Measurements from ENCODE around the gene MEI4. TPM values are rescaled to one million over a fixed set of nuclear protein-coding genes. Genes with fewer than 3 reads are reported as not detected.

MEI4 gene
- total RNA-seq, 1 experiment from 2014 or later, result not detected

DNA sequence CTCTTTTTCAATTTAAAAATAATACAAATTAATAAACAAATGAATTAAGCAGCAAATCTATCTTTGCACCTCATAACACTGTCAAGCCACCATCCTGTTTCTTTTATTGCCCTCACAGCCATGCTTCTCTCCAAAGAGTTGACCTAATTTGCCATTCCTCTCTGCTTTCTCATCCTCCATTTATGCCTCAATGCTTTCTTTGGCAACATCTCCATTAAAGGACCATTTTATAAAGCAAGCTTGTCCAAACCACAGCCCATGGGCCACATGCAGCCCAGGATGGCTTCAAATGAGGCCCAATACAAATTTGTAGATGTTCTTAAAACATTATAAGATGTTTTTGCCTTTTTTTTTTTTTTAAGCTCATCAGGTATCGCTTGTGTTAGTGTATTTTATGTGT, 26.4 kb upstream of the MEI4 start (continued):
- no peak for TF ChIP-seq REST (IDR thresholded peaks at IDR 0.05; ENCODE audit: low read depth)
- TF ChIP-seq CBX3 (IDR thresholded peaks at IDR 0.05; ENCODE audit: low read depth), result no peak
- TF ChIP-seq ZFX (IDR thresholded peaks at IDR 0.05), result no peak
- no peak for TF ChIP-seq POLR2AphosphoS5 (IDR thresholded peaks at IDR 0.05; ENCODE audit: low read depth, low read length)
- TF ChIP-seq SRF (IDR thresholded peaks at IDR 0.05; ENCODE audit: low read depth), result no peak

DNA sequence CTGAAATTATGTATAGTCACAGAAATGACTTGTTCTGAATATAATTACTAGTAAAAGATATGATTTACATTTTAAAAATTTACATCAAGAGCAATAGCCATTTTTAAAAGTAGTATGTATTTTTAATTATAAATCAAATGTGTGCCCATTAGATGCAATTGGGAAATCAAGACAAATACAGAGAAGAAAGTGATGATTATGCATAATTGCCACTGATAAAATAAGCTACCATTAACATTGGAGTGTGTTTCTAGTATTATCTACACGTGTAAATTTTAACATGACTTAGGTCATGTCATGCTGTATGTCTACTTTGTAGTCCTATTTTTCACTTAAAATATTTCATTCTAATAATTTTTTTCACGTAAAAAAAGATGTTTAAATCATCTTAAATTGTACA, 22.8 kb upstream of the MEI4 start:
- ChIA-PET CTCF (interaction anchor here (0.6 kb wide), 1 partner anchor 10 kb away, joined by 3 read pairs; no protein-coding TSS in a partner anchor), RAD21 (ENCODE audit: low non-redundant PET in 1 of 2, low total read pairs in 2 of 2, uncharacterized antibody in 2 of 2, unreplicated experiment in 2 of 2) (no interaction called here)

More for the DNA sequence above, 22.8 kb upstream of the MEI4 start:
- no peaks in the 10 kb centered on the region for H3K9me2 ChIP-seq (ENCODE audit: insufficient read depth)
- no TSS peak for BruUV-seq (replicated peaks)
- H3K27me3 ChIP-seq (ENCODE audit: insufficient read depth, low read length), result no peaks in the 10 kb centered on the region
- H3K4me2 ChIP-seq (ENCODE audit: low read length), result no peak overlapping the region
- no peak overlapping the region for H3K27ac ChIP-seq (ENCODE audit: low read depth, low read length)
- ATAC-seq (no peak), DNase-seq (ENCODE audit: low read depth, low spot score) (no peak)
- TF ChIP-seq EZH2phosphoT487 (IDR thresholded peaks at IDR 0.05; ENCODE audit: borderline replicate concordance) (no peak), POLR2A (IDR thresholded peaks at IDR 0.05; ENCODE audit: borderline replicate concordance, extremely low read depth, insufficient read depth, insufficient read length) (no peak), ZFX (IDR thresholded peaks at IDR 0.05) (no peak), FOSL1 (IDR thresholded peaks at IDR 0.05; ENCODE audit: low read depth) (no peak), RAD21 (IDR thresholded peaks at IDR 0.05; ENCODE audit: low read depth) (no peak), SIN3A (IDR thresholded peaks at IDR 0.05; ENCODE audit: low read depth) (no peak), EZH2 (IDR thresholded peaks at IDR 0.05) (no peak), ZBTB33 (IDR thresholded peaks at IDR 0.05; ENCODE audit: extremely low read depth, insufficient replicate concordance, low read length) (no peak)
- TF ChIP-seq, protein P1, sequence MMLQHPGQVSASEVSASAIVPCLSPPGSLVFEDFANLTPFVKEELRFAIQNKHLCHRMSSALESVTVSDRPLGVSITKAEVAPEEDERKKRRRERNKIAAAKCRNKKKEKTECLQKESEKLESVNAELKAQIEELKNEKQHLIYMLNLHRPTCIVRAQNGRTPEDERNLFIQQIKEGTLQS (IDR thresholded peaks at IDR 0.05), result no peak
- no peaks in the 10 kb centered on the region for H4K20me1 ChIP-seq (ENCODE audit: insufficient read depth)
- intact Hi-C loops (cut with micrococcal nuclease), result no loop called here
- no peaks in the 10 kb centered on the region for H3K79me2 ChIP-seq (ENCODE audit: insufficient read depth, low read length)
- no peaks in the 10 kb centered on the region for H3K36me3 ChIP-seq (ENCODE audit: control insufficient read depth in 1 of 2, insufficient read depth in 2 of 2, low read length in 2 of 2)
- H2AFZ ChIP-seq (ENCODE audit: low read depth, low read length, poor library complexity, severe bottlenecking), result no peak overlapping the region
- H3K9me3 ChIP-seq (ENCODE audit: control insufficient read depth in 1 of 2, insufficient read depth in 1 of 2, low read depth in 1 of 2, low read length in 2 of 2), result no peaks in the 10 kb centered on the region
- POLR2A ChIA-PET, result no interaction called here
- H3K9ac ChIP-seq (ENCODE audit: low read length), result no peak overlapping the region
- no peaks in the 10 kb centered on the region for H3K4me1 ChIP-seq (ENCODE audit: control insufficient read depth in 1 of 2, insufficient read depth in 2 of 2, low read length in 2 of 2)
- no peak overlapping the region for H3K4me3 ChIP-seq (replicated peaks in 1 of 2; ENCODE audit: low read depth in 1 of 2, low read length in 2 of 2)

Measured in HCT116 (cell line).